GM10847 (cell line): ENCODE measurements around the gene KCNQ1OT1.

Source experiments
- POLR2A ChIP-seq: IDR thresholded peaks from 2 replicates; pipeline ENCODE4 v1.6.1; 2011; ENCODE audit not compliant: insufficient read length; ENCODE audit errors: extremely low read depth

Gene KCNQ1OT1

GRCh38 chr11:2572491-2573239 lies 127.1 kb downstream of the KCNQ1OT1 start:
- TF ChIP-seq POLR2A = no peak

GRCh38 chr11:2571598-2572281 lies 128.1 kb downstream of the KCNQ1OT1 start:
- no peak for TF ChIP-seq POLR2A

GRCh38 chr11:2570841-2571597 lies 128.8 kb downstream of the KCNQ1OT1 start:
- no peak for TF ChIP-seq POLR2A

- TF ChIP-seq POLR2A = no peak
Observed at GRCh38 chr11:2570211-2570811, 129.5 kb downstream of the KCNQ1OT1 start.

GRCh38 chr11:2569731-2570210 lies 130.0 kb downstream of the KCNQ1OT1 start:
- TF ChIP-seq POLR2A = no peak

GRCh38 chr11:2569321-2569721 lies 130.5 kb downstream of the KCNQ1OT1 start:
- no peak for TF ChIP-seq POLR2A

GRCh38 chr11:2567026-2567671 lies 132.6 kb downstream of the KCNQ1OT1 start:
- TF ChIP-seq POLR2A = no peak

- no peak for TF ChIP-seq POLR2A
Observed at GRCh38 chr11:2566223-2567025, 133.4 kb downstream of the KCNQ1OT1 start.

- no peak for TF ChIP-seq POLR2A
Observed at GRCh38 chr11:2565447-2566222, 134.2 kb downstream of the KCNQ1OT1 start.

GRCh38 chr11:2564588-2565425 lies 135.0 kb downstream of the KCNQ1OT1 start:
- TF ChIP-seq POLR2A = no peak

- no peak for TF ChIP-seq POLR2A
Observed at GRCh38 chr11:2564008-2564530, 135.7 kb downstream of the KCNQ1OT1 start.

GRCh38 chr11:2563213-2564007 lies 136.4 kb downstream of the KCNQ1OT1 start:
- no peak for TF ChIP-seq POLR2A

GRCh38 chr11:2562890-2563212 lies 136.9 kb downstream of the KCNQ1OT1 start:
- TF ChIP-seq POLR2A = no peak
